ENCODE data around the gene GPT2.
A peak's percentile ranks its signal among the peaks of the same experiment; 100 is the strongest.

Gene GPT2

DNA sequence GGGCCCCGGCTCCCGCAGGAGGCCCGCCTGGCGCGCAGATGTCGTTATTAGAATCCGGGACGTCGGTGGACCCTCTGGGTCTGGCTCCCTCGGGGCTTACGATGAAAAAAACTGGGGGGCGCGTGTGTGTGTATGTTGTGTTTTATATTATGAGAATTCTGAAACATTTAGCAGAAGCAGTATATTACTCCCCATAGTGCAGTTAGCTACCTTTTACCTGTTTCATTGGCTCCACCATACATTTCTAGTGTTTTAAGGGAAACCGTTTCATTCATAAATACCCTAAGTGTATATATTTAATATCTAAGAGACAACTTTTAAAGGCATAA lies 89.8 kb downstream of the GPT2 start:
- DNase-seq = no peak

DNA sequence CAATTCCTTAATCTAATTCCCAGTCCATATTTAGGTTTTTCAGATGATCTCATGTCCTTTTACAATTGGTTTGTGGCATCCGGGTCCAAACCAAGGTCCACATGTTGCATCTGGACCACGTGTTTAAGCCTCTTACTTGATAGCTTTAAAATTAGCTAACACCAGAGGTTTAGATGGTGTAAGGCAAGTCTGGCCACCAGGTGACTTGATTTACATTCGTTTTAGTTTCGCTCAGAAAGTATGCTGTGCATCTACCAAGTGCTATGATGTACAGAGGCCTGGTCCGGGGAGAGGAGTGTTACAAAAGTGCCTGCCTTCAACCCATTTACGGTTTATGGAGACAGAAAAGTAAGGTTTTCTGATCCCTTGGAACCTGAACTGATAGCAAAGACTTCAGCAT lies 90.2 kb downstream of the GPT2 start:
- DNase-seq = peak; percentile 57

DNA sequence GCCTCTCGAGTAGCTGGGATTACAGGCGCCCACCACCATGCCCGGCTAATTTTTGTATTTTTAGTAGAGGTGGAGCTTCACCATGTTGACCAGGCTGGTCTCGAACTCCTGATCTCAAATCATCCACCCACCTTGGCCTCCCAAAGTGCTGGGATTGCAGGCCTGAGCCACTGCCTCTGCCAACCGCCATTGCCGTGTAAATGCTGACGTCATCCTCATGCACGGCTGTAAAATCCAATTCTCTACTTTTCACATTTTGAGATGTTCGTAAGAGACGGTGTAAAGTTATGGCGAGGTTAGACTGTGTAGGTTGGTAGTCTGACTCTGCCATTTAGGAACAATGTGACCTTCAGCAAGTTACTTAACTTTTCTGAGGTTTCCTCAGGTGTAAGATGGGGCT lies 91.0 kb downstream of the GPT2 start:
- DNase-seq = no peak

DNA sequence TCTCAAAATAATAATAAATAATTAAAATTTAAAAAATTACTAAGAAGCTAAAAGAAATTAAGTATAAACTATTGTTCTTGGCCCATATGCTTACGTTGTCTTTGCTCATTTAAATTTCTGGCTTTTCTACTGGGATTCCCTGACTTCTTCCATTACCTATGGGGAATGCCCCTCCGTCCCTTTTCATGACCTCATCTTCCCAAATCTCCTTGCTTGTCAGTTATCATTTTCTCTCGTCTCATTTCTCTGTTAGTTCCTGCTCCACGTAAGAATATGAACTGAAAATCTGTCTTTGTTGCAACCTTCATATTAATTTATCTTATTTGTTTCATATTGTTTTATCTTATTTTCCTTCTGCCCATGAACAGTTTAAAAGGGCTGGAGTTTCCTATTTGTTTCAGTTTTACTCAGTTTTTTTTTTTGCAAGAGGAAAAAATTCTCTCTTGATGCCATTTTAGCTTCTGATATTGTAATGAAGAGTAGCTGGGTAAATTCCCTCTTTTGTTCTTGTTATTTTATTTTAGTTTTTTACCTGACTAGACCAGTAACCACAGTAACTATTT lies 91.8 kb downstream of the GPT2 start:
- no peak for DNase-seq

DNA sequence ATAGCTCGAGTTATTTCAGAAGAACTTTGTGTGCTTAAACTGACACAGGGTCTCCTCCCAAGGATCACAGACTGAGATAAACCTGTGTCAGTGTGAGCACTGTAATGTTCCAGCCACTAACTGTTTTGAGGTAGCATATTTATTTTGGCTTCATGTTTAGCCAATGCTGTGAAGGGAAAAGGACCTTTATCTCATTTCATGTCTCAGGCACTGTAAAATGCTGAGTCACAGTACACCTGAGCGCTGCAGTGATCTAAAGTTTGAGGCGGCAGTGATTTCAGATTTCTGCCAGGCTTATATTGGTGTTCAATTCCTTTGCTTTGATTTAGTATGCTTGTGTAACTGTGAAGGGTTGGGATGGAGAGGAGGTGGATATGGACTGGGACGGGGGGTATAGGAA lies 92.4 kb downstream of the GPT2 start:
- no peak for DNase-seq

All from activated CD4-positive, alpha-beta T cell treated with anti-CD3 and anti-CD28 coated beads, Interleukin-2, amount 50 U/mL, for 16 hours (primary cell).